Kidney capillary endothelial cell (primary cell): Measurements from ENCODE around the gene SAMD14.

Source experiments
- DNase-seq: peaks from one replicate; pipeline ENCODE4 v3.0.0-alpha.2; 2018; ENCODE audit warnings: low spot score

SAMD14 gene

GRCh38 chr17:50147841-50148225 lies 17.9 kb upstream of the SAMD14 start:
- DNase-seq = no peak

- no peak for DNase-seq
These were observed 17.1 kb upstream of the SAMD14 start for GRCh38 chr17:50146927-50147665.

- DNase-seq = no peak
These were observed 16.4 kb upstream of the SAMD14 start for GRCh38 chr17:50146230-50146926.

GRCh38 chr17:50145532-50146229 lies 15.7 kb upstream of the SAMD14 start:
- no peak for DNase-seq

GRCh38 chr17:50144845-50145531 lies 15.0 kb upstream of the SAMD14 start:
- no peak for DNase-seq

- DNase-seq = no peak
These were observed 14.4 kb upstream of the SAMD14 start for GRCh38 chr17:50144355-50144754.

GRCh38 chr17:50143461-50144176 lies 13.7 kb upstream of the SAMD14 start:
- no peak for DNase-seq

- no peak for DNase-seq
These were observed 11.8 kb upstream of the SAMD14 start for GRCh38 chr17:50141745-50142110.

GRCh38 chr17:50141026-50141744 lies 11.2 kb upstream of the SAMD14 start:
- DNase-seq = no peak

- DNase-seq = peak; percentile 86
These were observed 10.3 kb upstream of the SAMD14 start for GRCh38 chr17:50139950-50140885.

GRCh38 chr17:50139185-50139783 lies 9.3 kb upstream of the SAMD14 start:
- DNase-seq = no peak

- no peak for DNase-seq
These were observed 7.1 kb upstream of the SAMD14 start for GRCh38 chr17:50137042-50137441.

- DNase-seq = no peak
These were observed 6.2 kb upstream of the SAMD14 start for GRCh38 chr17:50136096-50136687.

- no peak for DNase-seq
These were observed 5.5 kb upstream of the SAMD14 start for GRCh38 chr17:50135316-50136095.

- no peak for DNase-seq
These were observed 4.5 kb upstream of the SAMD14 start for GRCh38 chr17:50134206-50135110.

- no peak for DNase-seq
These were observed 3.8 kb upstream of the SAMD14 start for GRCh38 chr17:50133769-50134099.

- no peak for DNase-seq
These were observed 3.2 kb upstream of the SAMD14 start for GRCh38 chr17:50133028-50133768.
